ENCODE measurements around the gene CDK2.

GRCh38 chr12:55983232-55983842, 16.7 kb downstream of the CDK2 start:
- no peak for TF ChIP-seq CTCF (IDR thresholded peaks at IDR 0.05; ENCODE audit: low read depth, low read length, missing input control)
- no peak for TF ChIP-seq TAF1 (conservative IDR thresholded peaks at IDR 0.05)
- no peak for TF ChIP-seq JUND (IDR thresholded peaks at IDR 0.05)
- TF ChIP-seq MAX (IDR thresholded peaks at IDR 0.05): no peak
- TF ChIP-seq SP1 (IDR thresholded peaks at IDR 0.05): no peak
- no peak for TF ChIP-seq GABPA (IDR thresholded peaks at IDR 0.05 in 1 of 2, conservative IDR thresholded peaks at IDR 0.05 in 1 of 2)
- TF ChIP-seq REST (IDR thresholded peaks at IDR 0.05): no peak
- no peak for TF ChIP-seq RAD21 (IDR thresholded peaks at IDR 0.05)
- TF ChIP-seq YY1 (IDR thresholded peaks at IDR 0.05): no peak
- TF ChIP-seq HNF4A (conservative IDR thresholded peaks at IDR 0.05): no peak
- TF ChIP-seq ZBTB33 (IDR thresholded peaks at IDR 0.05): no peak
- no peak for TF ChIP-seq EGR1 (IDR thresholded peaks at IDR 0.05; ENCODE audit: low read depth in 2 of 2)
- no peak for TF ChIP-seq RXRA (IDR thresholded peaks at IDR 0.05)
